Lower leg skin (tissue), 4 donors: Measurements from ENCODE around the gene DCHS1. TPM values are rescaled to one million over a fixed set of nuclear protein-coding genes. Genes with fewer than 3 reads are reported as not detected.

ENCODE experiments used
- DNase-seq, 2 donors: peaks; one replicate each; pipeline ENCODE4 v3.0.0-alpha.2; 2019; ENCODE audit warnings: low spot score in 2 of 2
- H3K4me3 ChIP-seq: fragments of 200-600 bp; sonication (generic); 2 replicates; pipeline ENCODE4 v1.5.1; 2017; ENCODE audit warnings: mild to moderate bottlenecking, low read depth; ENCODE audit not compliant: poor library complexity, severe bottlenecking
- POLR2A ChIP-seq, 2 donors: fragments of 450-650 bp; IDR thresholded peaks; one replicate each; pipeline ENCODE4 v1.6.1; 2016 to 2017; ENCODE audit warnings: antibody characterized with exemption in 2 of 2, mild to moderate bottlenecking in 1 of 2, moderate library complexity in 1 of 2
- WGBS, 2 donors: methylation state at CpG; one replicate each; pipeline ENCODE4 v1.1.5; 2018; 5-methylcytosine and 5-hydroxymethylcytosine counted together
- intact Hi-C: fragments of 100-400 bp; cut with DNase I; formaldehyde crosslinking; loops from one replicate; pipeline ENCODE4 v1.15.0; 2023; ENCODE audit warnings: low total_unique reads
- total RNA-seq, 4 donors: library from RNA; depleted of rRNA; stranded (reverse); fragments of >200 nt; gene quantifications; one replicate each; pipeline ENCODE4 v1.1.0, GENCODE V29; 2016
- TF ChIP-seq, protein P1 (sequence below), 3 donors: fragments of 450-650 bp; IDR thresholded peaks; one replicate each; pipeline ENCODE4 v1.5.1; 2016; ENCODE audit warnings: antibody characterized with exemption in 3 of 3, mild to moderate bottlenecking in 3 of 3, moderate library complexity in 2 of 3

The DCHS1 gene
- total RNA-seq, 4 donors from 2014 or later: 4.0 to 9.0 (median 5.4) TPM

DNA sequence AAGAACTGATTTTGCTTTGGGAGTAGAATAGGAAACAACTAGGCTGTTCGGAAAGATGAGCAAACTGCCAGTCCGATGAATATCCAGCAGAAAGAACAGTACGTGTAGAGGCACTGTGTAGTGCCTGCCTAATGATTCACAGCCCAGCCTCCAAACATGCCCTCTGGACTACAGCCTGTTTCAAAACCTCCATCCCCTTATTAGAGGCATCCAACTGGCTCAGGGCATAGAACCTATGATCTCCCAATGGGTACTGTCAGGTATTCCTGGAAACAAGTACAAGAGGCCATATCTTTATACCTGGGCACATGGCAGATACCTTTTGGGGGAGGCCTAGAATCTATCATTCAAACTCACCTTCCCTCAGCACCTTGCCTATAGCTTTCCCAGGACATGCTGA lies 57.1 kb downstream of the DCHS1 start:
- no peak for TF ChIP-seq POLR2A (IDR thresholded peaks at IDR 0.05)
- TF ChIP-seq, protein P1, sequence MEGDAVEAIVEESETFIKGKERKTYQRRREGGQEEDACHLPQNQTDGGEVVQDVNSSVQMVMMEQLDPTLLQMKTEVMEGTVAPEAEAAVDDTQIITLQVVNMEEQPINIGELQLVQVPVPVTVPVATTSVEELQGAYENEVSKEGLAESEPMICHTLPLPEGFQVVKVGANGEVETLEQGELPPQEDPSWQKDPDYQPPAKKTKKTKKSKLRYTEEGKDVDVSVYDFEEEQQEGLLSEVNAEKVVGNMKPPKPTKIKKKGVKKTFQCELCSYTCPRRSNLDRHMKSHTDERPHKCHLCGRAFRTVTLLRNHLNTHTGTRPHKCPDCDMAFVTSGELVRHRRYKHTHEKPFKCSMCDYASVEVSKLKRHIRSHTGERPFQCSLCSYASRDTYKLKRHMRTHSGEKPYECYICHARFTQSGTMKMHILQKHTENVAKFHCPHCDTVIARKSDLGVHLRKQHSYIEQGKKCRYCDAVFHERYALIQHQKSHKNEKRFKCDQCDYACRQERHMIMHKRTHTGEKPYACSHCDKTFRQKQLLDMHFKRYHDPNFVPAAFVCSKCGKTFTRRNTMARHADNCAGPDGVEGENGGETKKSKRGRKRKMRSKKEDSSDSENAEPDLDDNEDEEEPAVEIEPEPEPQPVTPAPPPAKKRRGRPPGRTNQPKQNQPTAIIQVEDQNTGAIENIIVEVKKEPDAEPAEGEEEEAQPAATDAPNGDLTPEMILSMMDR (IDR thresholded peaks at IDR 0.05): no peak
- intact Hi-C loops: no loop called here
- WGBS, 2 donors: 66 to 86% methylated on average over 3 of the region's 3 CpGs
- H3K4me3 ChIP-seq: no peak overlapping the region
- no peak for DNase-seq

DNA sequence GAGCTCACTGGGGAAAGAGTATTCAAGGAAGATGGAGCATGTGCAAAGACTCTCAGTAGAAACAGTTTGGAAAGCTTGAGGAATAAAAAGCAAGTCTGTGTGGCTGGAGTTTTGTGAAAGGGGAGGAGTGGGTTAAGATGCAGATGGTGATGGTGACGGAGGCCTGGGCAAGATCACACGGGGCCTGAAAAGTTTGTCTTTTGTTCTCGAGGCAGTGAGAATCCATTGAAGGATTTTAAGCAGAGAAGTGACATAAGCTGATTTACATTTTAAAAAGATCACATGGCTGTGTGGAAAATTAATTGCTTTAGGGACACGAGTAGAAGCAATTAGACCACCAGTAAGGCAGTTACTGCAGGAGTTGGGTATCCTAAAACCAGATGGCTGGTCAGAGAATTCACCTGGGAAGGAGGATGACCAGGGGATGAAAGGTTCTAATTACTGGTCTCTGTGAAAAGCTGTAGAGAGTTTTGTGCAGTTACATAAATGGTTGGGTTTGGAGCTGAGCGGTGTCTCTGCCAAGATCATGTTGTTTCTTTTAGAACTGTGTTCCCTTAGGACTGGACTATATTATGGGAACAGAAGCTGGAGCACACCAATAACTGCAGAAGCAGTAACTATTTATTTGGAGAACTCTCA lies 59.3 kb downstream of the DCHS1 start:
- DNase-seq: no peak
- TF ChIP-seq, protein P1 (IDR thresholded peaks at IDR 0.05): no peak
- no peak for TF ChIP-seq POLR2A (IDR thresholded peaks at IDR 0.05)
- intact Hi-C loops: no loop called here
- no peak overlapping the region for H3K4me3 ChIP-seq
- 52 to 60% methylated on average over 5 of the region's 5 CpGs for WGBS, 2 donors

DNA sequence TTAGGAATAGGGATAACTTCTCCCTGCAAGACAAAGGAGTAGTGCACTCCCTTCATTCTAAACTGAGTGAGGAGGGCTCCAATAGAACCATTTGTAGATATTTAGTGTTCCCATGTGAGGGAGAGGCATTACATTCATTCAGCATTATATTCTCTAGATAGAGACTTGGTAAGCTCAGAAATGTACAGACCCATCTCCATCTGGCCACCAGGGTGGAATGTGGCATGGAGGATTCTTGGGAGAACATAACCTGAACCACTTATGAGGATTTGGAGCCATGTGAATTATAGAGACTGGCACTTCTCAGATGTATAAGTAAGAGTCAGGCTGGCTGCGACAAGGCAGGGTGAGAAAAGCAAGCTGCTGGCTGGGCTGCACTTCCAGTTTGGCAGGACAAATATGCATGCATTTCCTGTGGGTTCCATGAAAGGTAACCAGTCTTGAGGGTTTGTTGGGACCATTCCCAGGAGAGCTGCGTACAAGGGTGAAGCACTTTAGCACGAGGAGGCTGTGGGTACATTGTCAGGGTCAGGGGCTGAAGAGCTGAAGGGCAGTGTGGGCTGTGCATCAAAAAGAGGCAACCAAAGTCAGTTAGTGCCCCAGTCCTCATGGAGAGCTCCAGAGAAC lies 61.4 kb downstream of the DCHS1 start:
- DNase-seq: no peak
- H3K4me3 ChIP-seq: no peak overlapping the region
- no peak for TF ChIP-seq POLR2A (IDR thresholded peaks at IDR 0.05)
- TF ChIP-seq, protein P1 (IDR thresholded peaks at IDR 0.05): no peak
- WGBS, 2 donors: 79 to 89% methylated on average over 3 of the region's 3 CpGs
- intact Hi-C loops: no loop called here

DNA sequence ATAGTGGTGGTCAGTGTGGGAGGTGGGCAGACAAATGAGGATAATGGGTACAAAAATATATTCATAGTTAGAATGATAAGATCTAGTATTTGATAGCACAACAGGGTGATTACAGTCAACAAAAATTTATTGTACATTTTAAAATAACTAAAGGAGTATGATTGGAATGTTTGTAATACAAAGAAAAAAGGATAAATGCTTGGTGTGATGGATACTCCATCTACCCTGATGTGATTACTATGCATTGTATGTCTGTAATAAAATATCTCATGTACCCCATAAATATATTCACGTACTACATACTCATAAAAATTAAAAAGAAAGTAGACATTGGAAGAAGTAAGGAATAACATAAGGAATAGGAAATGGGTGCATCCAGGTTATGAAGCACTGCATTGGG lies 67.6 kb downstream of the DCHS1 start:
- intact Hi-C loops: no loop called here
- WGBS, 2 donors: 79 to 84% methylated on average over 1 of the region's 1 CpG
- no peak overlapping the region for H3K4me3 ChIP-seq
- TF ChIP-seq, protein P1 (IDR thresholded peaks at IDR 0.05): no peak
- no peak for TF ChIP-seq POLR2A (IDR thresholded peaks at IDR 0.05)
- DNase-seq: no peak

DNA sequence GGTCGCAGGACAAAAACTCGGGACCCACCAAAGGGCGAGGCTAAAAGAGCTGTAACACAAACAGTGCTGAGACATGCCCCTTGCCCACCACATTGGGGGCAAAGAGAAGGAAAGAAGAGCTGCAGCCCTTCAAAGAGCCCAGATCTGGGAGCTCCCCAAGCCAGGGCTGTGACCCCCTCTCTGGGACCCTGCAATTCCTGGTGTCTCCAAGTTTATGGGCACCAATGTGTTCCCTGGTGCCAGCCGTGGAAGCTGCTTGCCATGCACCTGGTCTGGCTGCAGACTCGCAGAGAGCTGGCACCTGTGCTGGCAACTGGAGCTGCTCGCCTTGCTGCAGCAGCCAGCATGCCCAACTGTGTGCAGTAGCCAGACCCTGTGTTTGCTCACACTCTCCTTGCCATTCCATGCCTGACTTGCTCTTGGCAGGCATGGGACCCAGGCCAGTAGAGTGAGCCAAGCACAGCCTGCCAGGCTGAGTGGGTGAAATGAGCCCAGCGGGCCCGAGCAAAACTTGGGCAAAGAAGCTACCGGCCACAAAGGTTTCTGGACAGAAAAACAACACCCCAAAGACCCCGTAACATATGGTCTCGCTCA lies 68.2 kb downstream of the DCHS1 start:
- TF ChIP-seq, protein P1 (IDR thresholded peaks at IDR 0.05): no peak
- no peak for TF ChIP-seq POLR2A (IDR thresholded peaks at IDR 0.05)
- intact Hi-C loops: no loop called here
- no peak overlapping the region for H3K4me3 ChIP-seq
- no peak for DNase-seq
- WGBS, 2 donors: 63 to 64% methylated on average over 11 of the region's 11 CpGs
